Neural progenitor cell (in vitro differentiated cells): Measurements from ENCODE around the gene FAM151A. TPM values are rescaled to one million over a fixed set of nuclear protein-coding genes. Genes with fewer than 3 reads are reported as not detected.
A peak's percentile ranks its signal among the peaks of the same experiment; 100 is the strongest.

Source experiments
- DNase-seq: peaks from one replicate; pipeline ENCODE4 v3.0.0-alpha.2; 2016; ENCODE audit warnings: low spot score
- H2AFZ ChIP-seq: fragments of 200-600 bp; sonication (generic); replicated peaks from 2 replicates; pipeline ENCODE4 v1.6.1; 2016; ENCODE audit warnings: antibody characterized with exemption
- H3F3A ChIP-seq: fragments of 200-600 bp; sonication (generic); 2 replicates; pipeline ENCODE4 v1.6.1; 2016; ENCODE audit warnings: antibody characterized with exemption, low read depth
- H3K27ac ChIP-seq: fragments of 200-600 bp; sonication (generic); 2 replicates; pipeline ENCODE4 v1.5.1; 2016; ENCODE audit warnings: mild to moderate bottlenecking
- H3K27me3 ChIP-seq: fragments of 200-600 bp; sonication (generic); 2 replicates; pipeline ENCODE4 v1.6.1; 2016; ENCODE audit warnings: mild to moderate bottlenecking, moderate library complexity
- H3K36me3 ChIP-seq: fragments of 200-600 bp; sonication (generic); 2 replicates; pipeline ENCODE4 v1.5.1; 2016
- H3K4me1 ChIP-seq: fragments of 200-600 bp; sonication (generic); 2 replicates; pipeline ENCODE4 v1.6.1; 2016; ENCODE audit warnings: mixed run types
- H3K4me2 ChIP-seq: fragments of 200-600 bp; sonication (generic); 2 replicates; pipeline ENCODE4 v1.6.1; 2016
- H3K4me3 ChIP-seq: fragments of 200-600 bp; sonication (generic); 2 replicates; pipeline ENCODE4 v1.5.1; 2016
- H3K79me2 ChIP-seq: fragments of 200-600 bp; sonication (generic); 2 replicates; pipeline ENCODE4 v1.6.1; 2016; ENCODE audit warnings: low read depth
- H3K9ac ChIP-seq: fragments of 200-600 bp; sonication (generic); 2 replicates; pipeline ENCODE4 v1.6.1; 2016
- H3K9me3 ChIP-seq: fragments of 200-600 bp; sonication (generic); 2 replicates; pipeline ENCODE4 v1.5.1; 2016; ENCODE audit warnings: low read depth
- H4K20me1 ChIP-seq: fragments of 200-600 bp; sonication (generic); 2 replicates; pipeline ENCODE4 v1.6.1; 2016; ENCODE audit warnings: low read depth
- H3K27ac Mint-ChIP-seq: 3 replicates; pipeline ENCODE4 v1.8.0; 2021; ENCODE audit warnings: mixed read lengths
- H3K27me3 Mint-ChIP-seq: 2 replicates; pipeline ENCODE4 v1.8.0; 2022; ENCODE audit warnings: low read depth, mild to moderate bottlenecking, inconsistent platforms, moderate library complexity, mixed read lengths; ENCODE audit not compliant: insufficient read depth
- H3K36me3 Mint-ChIP-seq: 3 replicates; pipeline ENCODE4 v1.8.0; 2021; ENCODE audit warnings: mixed read lengths
- H3K4me1 Mint-ChIP-seq: 3 replicates; pipeline ENCODE4 v1.8.0; 2021; ENCODE audit warnings: mixed read lengths
- H3K4me3 Mint-ChIP-seq: 3 replicates; pipeline ENCODE4 v1.8.0; 2021; ENCODE audit warnings: mild to moderate bottlenecking, moderate library complexity, mixed read lengths
- H3K9me3 Mint-ChIP-seq: 3 replicates; pipeline ENCODE4 v1.8.0; 2020; ENCODE audit warnings: mixed read lengths
- CTCF ChIP-seq: fragments of 200-600 bp; sonication (generic); IDR thresholded peaks from 2 replicates; pipeline ENCODE4 v1.5.1; 2017; ENCODE audit warnings: antibody characterized with exemption, mild to moderate bottlenecking
- EZH2 ChIP-seq: fragments of 200-600 bp; sonication (generic); IDR thresholded peaks from 2 replicates; pipeline ENCODE4 v1.6.1; 2017; ENCODE audit warnings: antibody characterized with exemption, mild to moderate bottlenecking, moderate library complexity
- EZH2phosphoT487 ChIP-seq: fragments of 200-600 bp; sonication (generic); IDR thresholded peaks from 2 replicates; pipeline ENCODE4 v1.6.1; 2017; ENCODE audit warnings: antibody characterized with exemption
- total RNA-seq: library from RNA; depleted of rRNA; stranded (reverse); fragments of >200 nt; gene quantifications from 2 replicates; pipeline ENCODE4 v1.2.3, GENCODE V29; 2015; ENCODE audit warnings: low replicate concordance

Gene FAM151A
- total RNA-seq, 1 donor from 2014 or later: not detected

GRCh38 chr1:54609301-54609921, 13.9 kb downstream of the FAM151A start:
- Histone ChIP-seq H3K4me3 (no peak overlapping the region), H3K27me3 (no peaks in the 10 kb centered on the region), H3K9me3 (no peaks in the 10 kb centered on the region), H3K4me2 (no peak overlapping the region), H3K27ac (no peak overlapping the region), H4K20me1 (no peaks in the 10 kb centered on the region), H2AFZ (no peak overlapping the region), H3K9ac (no peak overlapping the region), H3K79me2 (no peaks in the 10 kb centered on the region), H3F3A (peaks cover 8% of the 10 kb centered on the region), H3K36me3 (no peaks in the 10 kb centered on the region), H3K4me1 (peaks cover 13% of the 10 kb centered on the region)
- Mint-ChIP-seq H3K27me3 (peaks cover 11% of the 10 kb centered on the region), H3K4me3 (no peak overlapping the region), H3K27ac (peak overlapping the region; percentile 33), H3K4me1 (peaks cover 22% of the 10 kb centered on the region), H3K9me3 (no peaks in the 10 kb centered on the region), H3K36me3 (no peaks in the 10 kb centered on the region)
- TF ChIP-seq EZH2: no peak
- no peak for DNase-seq

- Histone ChIP-seq H3F3A (peaks cover 8% of the 10 kb centered on the region), H3K27ac (no peak overlapping the region), H3K4me3 (no peak overlapping the region), H3K4me2 (no peak overlapping the region), H3K9me3 (no peaks in the 10 kb centered on the region), H2AFZ (no peak overlapping the region), H4K20me1 (no peaks in the 10 kb centered on the region), H3K27me3 (no peaks in the 10 kb centered on the region), H3K4me1 (peaks cover 13% of the 10 kb centered on the region), H3K9ac (no peak overlapping the region), H3K79me2 (no peaks in the 10 kb centered on the region), H3K36me3 (no peaks in the 10 kb centered on the region)
- no peak for DNase-seq
- Mint-ChIP-seq H3K36me3 (no peaks in the 10 kb centered on the region), H3K9me3 (no peaks in the 10 kb centered on the region), H3K27me3 (peaks cover 11% of the 10 kb centered on the region), H3K4me3 (peak overlapping the region; percentile 16), H3K27ac (peak overlapping the region; percentile 73), H3K4me1 (peaks cover 22% of the 10 kb centered on the region)
- TF ChIP-seq CTCF (no peak), EZH2phosphoT487 (no peak), EZH2 (no peak)
Measured at GRCh38 chr1:54608566-54609230, 14.6 kb downstream of the FAM151A start.

GRCh38 chr1:54607821-54608565, 15.3 kb downstream of the FAM151A start:
- H3K4me1 Mint-ChIP-seq: peaks cover 22% of the 10 kb centered on the region

More at GRCh38 chr1:54607821-54608565, 15.3 kb downstream of the FAM151A start:
- H3K79me2 ChIP-seq: no peaks in the 10 kb centered on the region
- H3K36me3 Mint-ChIP-seq: no peaks in the 10 kb centered on the region
- TF ChIP-seq EZH2phosphoT487: no peak
- TF ChIP-seq CTCF: no peak
- TF ChIP-seq EZH2: no peak
- no peak overlapping the region for H3K27ac ChIP-seq
- no peaks in the 10 kb centered on the region for H3K9me3 Mint-ChIP-seq
- H3K27me3 Mint-ChIP-seq: peaks cover 13% of the 10 kb centered on the region
- no peak overlapping the region for H2AFZ ChIP-seq
- H3K4me1 ChIP-seq: peaks cover 13% of the 10 kb centered on the region
- no peaks in the 10 kb centered on the region for H3K36me3 ChIP-seq
- DNase-seq: no peak
- H3F3A ChIP-seq: peaks cover 8% of the 10 kb centered on the region
- H3K4me3 Mint-ChIP-seq: no peak overlapping the region
- no peaks in the 10 kb centered on the region for H4K20me1 ChIP-seq
- peak overlapping the region; percentile 73 for H3K27ac Mint-ChIP-seq
- H3K4me3 ChIP-seq: no peak overlapping the region
- no peaks in the 10 kb centered on the region for H3K27me3 ChIP-seq
- H3K4me2 ChIP-seq: no peak overlapping the region
- no peak overlapping the region for H3K9ac ChIP-seq
- no peaks in the 10 kb centered on the region for H3K9me3 ChIP-seq
